Germinal center (tissue), 1 donor: Measurements from ENCODE around the gene BTBD9.

Experiments
- DNase-seq: peaks from one replicate; pipeline ENCODE4 v3.0.0; 2012; ENCODE audit warnings: mixed read lengths, low spot score

The BTBD9 gene

GRCh38 chr6:38507173-38507572 is 132.6 kb downstream of the BTBD9 start:
- DNase-seq, result no peak

- DNase-seq, result no peak
Observed at GRCh38 chr6:38505826-38506225, 133.9 kb downstream of the BTBD9 start.

GRCh38 chr6:38504996-38505395 is 134.7 kb downstream of the BTBD9 start:
- DNase-seq, result no peak

- DNase-seq, result no peak
Observed at GRCh38 chr6:38503960-38504682, 135.6 kb downstream of the BTBD9 start.

- DNase-seq, result no peak
Observed at GRCh38 chr6:38503032-38503773, 136.5 kb downstream of the BTBD9 start.

- DNase-seq, result no peak
Observed at GRCh38 chr6:38502423-38502822, 137.3 kb downstream of the BTBD9 start.

GRCh38 chr6:38501931-38502330 is 137.8 kb downstream of the BTBD9 start:
- DNase-seq, result no peak

- no peak for DNase-seq
Observed at GRCh38 chr6:38499529-38500096, 140.1 kb downstream of the BTBD9 start.

- no peak for DNase-seq
Observed at GRCh38 chr6:38498805-38499445, 140.8 kb downstream of the BTBD9 start.

- no peak for DNase-seq
Observed at GRCh38 chr6:38498085-38498484, 141.6 kb downstream of the BTBD9 start.

GRCh38 chr6:38497546-38497945 is 142.2 kb downstream of the BTBD9 start:
- no peak for DNase-seq

GRCh38 chr6:38495922-38496635 is 143.7 kb downstream of the BTBD9 start:
- no peak for DNase-seq

GRCh38 chr6:38495518-38495917 is 144.2 kb downstream of the BTBD9 start:
- no peak for DNase-seq

- peak; percentile 14 for DNase-seq
Observed at GRCh38 chr6:38493931-38494547, 145.7 kb downstream of the BTBD9 start.

GRCh38 chr6:38492031-38492430 is 147.7 kb downstream of the BTBD9 start:
- DNase-seq, result no peak

GRCh38 chr6:38489951-38490350 is 149.8 kb downstream of the BTBD9 start:
- DNase-seq, result no peak

- DNase-seq, result no peak
Observed at GRCh38 chr6:38487423-38487822, 152.3 kb downstream of the BTBD9 start.

GRCh38 chr6:38485488-38485887 is 154.2 kb downstream of the BTBD9 start:
- DNase-seq, result no peak

GRCh38 chr6:38484656-38485055 is 155.1 kb downstream of the BTBD9 start:
- no peak for DNase-seq

GRCh38 chr6:38483526-38483925 is 156.2 kb downstream of the BTBD9 start:
- peak; percentile 17 for DNase-seq

GRCh38 chr6:38482466-38482865 is 157.3 kb downstream of the BTBD9 start:
- DNase-seq, result no peak

- DNase-seq, result no peak
Observed at GRCh38 chr6:38481851-38482250, 157.9 kb downstream of the BTBD9 start.
